ENCODE results near the gene RNU6-9. TPM values are rescaled to one million over a fixed set of nuclear protein-coding genes. Genes with fewer than 3 reads are reported as not detected.

The RNU6-9 gene
- total RNA-seq, 2 donors from 2014 or later = not detected

DNA sequence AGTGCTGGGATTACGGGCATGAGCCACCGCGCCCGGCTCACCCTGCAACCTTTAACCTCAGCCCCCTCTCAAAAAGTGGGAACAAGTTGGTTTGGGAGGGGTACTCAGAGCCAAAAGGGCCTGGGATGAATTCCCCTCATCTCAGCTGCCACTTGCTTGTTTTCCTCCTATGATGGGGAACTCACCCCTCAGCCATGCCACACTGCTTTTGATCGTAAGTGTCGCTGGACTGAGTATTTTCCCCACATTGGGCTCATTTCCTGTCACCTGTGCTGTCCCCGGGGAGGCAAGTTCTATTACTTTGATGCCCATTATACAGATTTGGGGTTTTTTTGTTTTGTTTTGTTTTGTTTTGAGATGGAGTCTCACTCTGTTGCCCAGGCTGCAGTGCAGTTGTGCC, 13.2 kb downstream of the RNU6-9 start:
- Mint-ChIP-seq H3K9me3 (no peaks in the 10 kb centered on the region), H3K4me3 (peak overlapping the region; percentile 97), H3K27me3 (no peaks in the 10 kb centered on the region), H3K36me3 (ENCODE audit: low read depth) (peaks cover 48% of the 10 kb centered on the region), H3K4me1 (peaks cover 14% of the 10 kb centered on the region), H3K27ac (peak overlapping the region; percentile 75)
- ATAC-seq (replicated peaks) = no peak

DNA sequence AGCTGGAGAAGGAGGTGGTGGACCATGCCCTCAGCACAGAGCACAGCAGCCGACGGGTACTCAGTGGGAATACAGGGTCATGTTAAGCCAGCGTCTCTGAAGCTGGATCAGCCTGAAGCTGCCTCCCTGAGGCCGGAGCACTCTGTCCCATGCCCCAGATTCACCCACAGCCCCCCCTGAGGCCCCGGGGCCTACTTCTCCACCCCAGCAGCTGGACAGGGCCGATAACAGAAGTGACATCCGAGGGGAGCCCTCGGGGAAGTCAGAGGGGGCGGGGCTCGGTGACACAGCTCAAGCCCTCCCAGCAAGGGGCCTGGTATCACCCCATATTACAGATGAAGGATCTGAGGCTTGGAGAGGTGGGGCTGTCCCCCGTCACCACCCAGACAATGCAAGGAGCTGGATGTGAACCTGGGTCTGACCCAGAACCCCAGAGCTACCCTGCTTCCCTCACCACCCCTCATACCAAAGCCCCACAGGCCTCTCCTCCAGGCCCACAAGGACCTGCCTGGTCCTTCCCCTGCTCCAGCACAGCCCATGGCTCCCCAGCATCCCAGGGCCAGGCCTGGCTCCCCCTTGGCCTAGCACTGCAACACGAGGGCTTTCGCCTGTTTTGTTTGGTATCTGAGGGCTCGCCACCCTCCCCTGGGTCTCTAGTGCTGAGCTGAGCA, 14.0 kb downstream of the RNU6-9 start:
- Mint-ChIP-seq H3K9me3 (no peaks in the 10 kb centered on the region), H3K27ac (peak overlapping the region; percentile 75), H3K27me3 (no peaks in the 10 kb centered on the region), H3K4me3 (peak overlapping the region; percentile 97), H3K4me1 (peaks cover 14% of the 10 kb centered on the region), H3K36me3 (ENCODE audit: low read depth) (peaks cover 42% of the 10 kb centered on the region)
- no peak for ATAC-seq (replicated peaks)

DNA sequence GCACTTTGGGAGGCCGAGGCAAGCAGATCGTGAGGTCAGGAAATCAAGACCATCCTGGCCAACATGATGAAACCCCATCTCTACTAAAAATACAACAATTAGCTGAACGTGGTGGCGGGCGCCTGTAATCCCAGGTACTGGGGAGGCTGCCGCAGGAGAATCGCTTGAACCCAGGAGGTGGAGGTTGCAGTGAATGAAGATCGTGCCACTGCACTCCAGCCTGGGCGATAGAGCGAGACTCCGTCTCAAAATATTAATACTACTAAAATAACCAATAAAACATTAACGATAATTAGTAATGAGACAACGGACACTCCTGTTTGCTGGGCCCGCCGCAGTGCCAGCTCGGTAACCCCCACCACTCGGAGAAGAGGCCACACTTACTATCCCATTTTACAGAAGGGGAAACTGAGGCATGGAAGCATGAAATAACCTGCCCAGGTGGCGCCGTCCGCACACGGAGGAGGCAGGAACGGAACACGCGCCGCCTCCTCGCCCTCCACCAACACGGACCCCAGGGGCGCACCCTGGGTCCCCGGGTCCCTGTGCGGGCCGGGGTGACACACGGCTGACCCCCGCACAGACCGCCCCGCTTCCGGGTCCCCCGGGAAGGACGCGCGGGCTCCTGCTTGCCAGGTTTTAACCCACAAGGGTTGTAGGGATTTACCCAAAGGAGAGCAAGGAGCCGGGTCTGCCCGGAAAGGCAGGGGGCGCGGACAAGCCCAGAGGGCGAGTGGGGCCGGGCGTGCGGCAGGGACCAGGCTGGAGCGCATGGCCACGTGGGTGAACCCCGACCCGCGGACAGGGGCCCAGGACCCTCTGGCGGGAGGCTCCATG, 18.1 kb downstream of the RNU6-9 start:
- H3K9me3 Mint-ChIP-seq = no peaks in the 10 kb centered on the region
- H3K4me1 Mint-ChIP-seq = peaks cover 14% of the 10 kb centered on the region
- H3K4me3 Mint-ChIP-seq = peak overlapping the region; percentile 97
- ATAC-seq (replicated peaks) = no peak
- H3K27ac Mint-ChIP-seq = no peak overlapping the region
- peaks cover 26% of the 10 kb centered on the region for H3K36me3 Mint-ChIP-seq (ENCODE audit: low read depth)
- H3K27me3 Mint-ChIP-seq = no peaks in the 10 kb centered on the region

DNA sequence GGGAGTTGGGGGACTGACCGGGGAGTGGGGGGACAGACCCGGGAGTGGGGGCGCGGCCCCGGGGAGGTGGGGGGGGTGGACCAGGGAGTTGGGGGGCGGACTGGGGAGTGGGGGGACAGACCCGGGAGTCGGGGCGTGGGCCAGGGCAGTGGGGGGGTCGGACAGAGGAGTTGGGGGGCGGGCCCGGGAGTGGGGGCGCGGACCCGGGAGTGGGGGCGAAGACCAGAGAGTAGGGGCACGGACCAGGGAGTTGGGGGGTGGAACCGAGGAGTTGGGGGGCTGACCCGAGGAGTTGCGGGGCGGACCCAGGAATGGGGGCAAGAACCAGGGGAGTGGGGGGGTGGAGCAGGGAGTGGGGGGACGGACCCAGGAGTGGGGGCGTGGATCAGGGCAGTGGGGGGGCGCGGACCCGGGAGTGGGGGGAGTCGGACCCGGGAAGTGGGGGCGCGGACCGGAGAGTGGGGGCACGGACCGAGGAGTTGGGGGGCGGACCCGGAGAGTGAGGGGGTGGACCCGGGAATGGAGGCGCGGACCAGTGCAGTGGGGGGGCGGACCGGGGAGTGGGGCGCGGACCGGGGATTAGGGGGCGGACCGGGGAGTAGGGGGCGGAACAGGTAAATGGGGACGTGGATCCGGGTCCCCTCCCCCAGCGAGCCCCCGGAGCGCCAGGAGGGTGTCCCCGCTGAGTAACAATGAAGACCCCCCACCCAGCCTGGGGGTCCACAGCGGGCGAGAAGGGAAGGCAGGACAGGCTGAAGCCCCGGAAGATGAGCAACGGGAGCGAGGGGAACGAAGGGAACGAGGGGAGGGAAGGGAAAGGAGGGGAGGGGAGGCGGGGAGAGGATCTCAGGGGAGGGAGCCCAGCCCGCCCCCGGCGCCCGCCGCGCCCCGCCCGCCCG, 19.1 kb downstream of the RNU6-9 start:
- ATAC-seq (replicated peaks) = no peak
- Mint-ChIP-seq H3K9me3 (no peaks in the 10 kb centered on the region), H3K27ac (no peak overlapping the region)

DNA sequence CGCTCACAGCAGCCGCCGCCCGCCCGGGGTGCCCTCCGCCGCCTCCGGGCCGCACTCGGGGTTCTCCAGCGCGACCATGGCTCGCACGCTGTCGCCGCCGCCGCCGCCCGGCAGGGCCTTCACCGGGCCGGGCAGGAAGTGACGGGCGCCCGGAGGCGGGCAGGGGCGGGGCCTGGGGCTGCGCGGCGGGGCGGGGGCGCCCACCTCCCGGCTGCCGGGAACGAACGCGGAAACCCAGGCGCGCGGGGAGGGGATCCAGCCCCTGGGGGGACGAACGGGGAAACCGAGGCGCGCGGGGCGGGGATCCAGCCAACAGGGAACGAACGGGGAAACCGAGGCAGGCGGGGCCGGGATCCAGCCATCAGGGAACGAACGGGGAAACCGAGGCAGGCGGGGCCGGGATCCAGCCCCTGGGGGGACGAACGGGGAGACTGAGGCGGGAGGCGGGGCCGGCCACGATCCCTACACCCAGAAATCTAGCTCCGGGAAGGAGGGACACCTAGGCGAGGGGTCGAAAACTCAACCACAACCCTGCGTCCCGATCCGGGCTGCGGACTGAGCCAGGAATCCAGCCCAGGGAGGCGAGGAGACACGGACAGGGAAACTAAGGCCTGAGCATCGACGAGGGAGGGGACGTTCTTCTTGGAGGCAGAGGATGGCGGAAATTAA, 19.9 kb downstream of the RNU6-9 start, which contains the start of gene R3HDM4:
TSS of gene R3HDM4 (minus strand) at position 140 of the 669 bp plus-strand sequence. CDS start at position 78, 62 bp downstream.
- H3K4me3 Mint-ChIP-seq = peak within 1 kb of the TSS; percentile 77
- H3K4me1 Mint-ChIP-seq = peaks cover 14% of the 10 kb centered on the region
- H3K36me3 Mint-ChIP-seq (ENCODE audit: low read depth) = peaks cover 26% of the 10 kb centered on the region
- peak within 1 kb of the TSS; percentile 76 for H3K27ac Mint-ChIP-seq
- no peaks in the 10 kb centered on the region for H3K9me3 Mint-ChIP-seq
- ATAC-seq (replicated peaks) = peak; percentile 73
- no peaks in the 10 kb centered on the region for H3K27me3 Mint-ChIP-seq

More for the DNA sequence above, 19.1 kb downstream of the RNU6-9 start:
- peak overlapping the region; percentile 77 for H3K4me3 Mint-ChIP-seq
- peaks cover 26% of the 10 kb centered on the region for H3K36me3 Mint-ChIP-seq (ENCODE audit: low read depth)
- no peaks in the 10 kb centered on the region for H3K27me3 Mint-ChIP-seq
- H3K4me1 Mint-ChIP-seq = peaks cover 14% of the 10 kb centered on the region

DNA sequence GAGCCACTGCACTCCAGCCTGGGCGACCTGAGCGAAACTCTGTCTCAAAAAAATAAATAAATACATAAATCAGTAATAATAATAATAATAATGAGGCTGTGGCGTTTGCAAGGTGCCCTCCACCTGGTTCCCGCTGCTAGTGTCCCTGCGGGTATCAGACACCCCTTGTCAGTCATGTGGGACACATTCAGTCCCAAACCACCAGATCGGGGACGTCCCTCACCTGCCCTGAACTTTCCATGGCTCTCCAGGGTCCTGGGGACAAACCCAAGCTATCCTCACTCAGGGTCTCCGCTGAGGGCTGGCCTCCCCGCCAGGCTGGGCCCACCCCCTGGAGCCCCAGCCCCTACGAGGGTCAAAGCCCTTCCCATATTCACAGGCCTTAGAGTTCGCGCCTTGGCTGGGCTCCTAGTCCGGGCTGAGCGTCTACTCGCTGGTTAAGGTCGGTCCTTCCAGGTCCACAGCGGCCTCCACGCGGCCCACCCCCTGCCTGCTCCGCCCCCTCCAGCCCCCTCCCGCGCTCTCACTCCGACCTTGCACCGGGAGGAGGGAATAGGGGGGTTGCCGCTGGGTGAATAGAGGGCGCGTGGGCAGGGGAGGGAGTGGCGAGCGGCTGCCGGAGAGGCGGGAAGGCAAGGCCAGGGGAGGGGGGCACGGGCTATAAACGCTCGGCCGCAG, 23.5 kb downstream of the RNU6-9 start:
- no peaks in the 10 kb centered on the region for H3K4me1 Mint-ChIP-seq
- ATAC-seq (replicated peaks) = no peak
- peaks cover 15% of the 10 kb centered on the region for H3K36me3 Mint-ChIP-seq (ENCODE audit: low read depth)
- H3K27ac Mint-ChIP-seq = no peak overlapping the region
- no peaks in the 10 kb centered on the region for H3K9me3 Mint-ChIP-seq
- peak overlapping the region; percentile 45 for H3K4me3 Mint-ChIP-seq
- no peaks in the 10 kb centered on the region for H3K27me3 Mint-ChIP-seq

DNA sequence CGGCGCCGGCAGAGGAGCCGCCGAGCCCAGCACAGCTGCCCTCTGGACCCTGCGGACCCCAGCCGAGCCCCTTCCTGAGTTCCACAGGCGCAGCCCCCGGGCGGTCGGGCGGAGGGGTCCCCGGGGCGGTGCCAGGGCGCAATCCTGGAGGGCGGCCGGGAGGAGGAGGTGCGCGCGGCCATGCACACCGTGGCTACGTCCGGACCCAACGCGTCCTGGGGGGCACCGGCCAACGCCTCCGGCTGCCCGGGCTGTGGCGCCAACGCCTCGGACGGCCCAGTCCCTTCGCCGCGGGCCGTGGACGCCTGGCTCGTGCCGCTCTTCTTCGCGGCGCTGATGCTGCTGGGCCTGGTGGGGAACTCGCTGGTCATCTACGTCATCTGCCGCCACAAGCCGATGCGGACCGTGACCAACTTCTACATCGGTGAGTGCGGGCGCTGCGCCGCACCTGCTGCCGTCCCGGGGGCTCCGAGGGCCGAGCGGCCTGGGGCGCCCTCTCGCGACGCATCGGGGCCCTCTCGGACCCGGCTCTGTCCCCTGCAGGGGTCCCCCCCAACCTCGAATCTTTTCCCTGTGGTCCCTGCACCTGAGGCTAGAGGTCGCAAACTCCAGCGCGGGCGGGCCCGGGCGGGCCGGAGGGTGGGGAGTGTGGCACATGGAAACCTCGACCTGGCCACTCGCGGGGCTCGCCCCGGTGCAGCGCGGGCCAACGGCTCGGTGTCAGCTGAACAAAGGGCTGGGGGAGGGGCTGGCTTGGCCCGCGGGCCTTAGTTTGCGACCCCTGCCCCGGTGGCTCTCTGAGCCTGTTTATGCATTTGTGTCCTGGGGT, 24.3 kb downstream of the RNU6-9 start, which contains the start of gene KISS1R:
TSS of gene KISS1R (plus strand) at position 11 of the 829 bp plus-strand sequence. CDS start at position 181, 170 bp downstream.
- ATAC-seq (replicated peaks) = peak; percentile 8
- Mint-ChIP-seq H3K4me1 (no peaks in the 10 kb centered on the region), H3K9me3 (no peaks in the 10 kb centered on the region), H3K27ac (no peak within 1 kb of the TSS), H3K36me3 (ENCODE audit: low read depth) (peaks cover 18% of the 10 kb centered on the region), H3K27me3 (no peaks in the 10 kb centered on the region), H3K4me3 (peak within 1 kb of the TSS; percentile 73)

DNA sequence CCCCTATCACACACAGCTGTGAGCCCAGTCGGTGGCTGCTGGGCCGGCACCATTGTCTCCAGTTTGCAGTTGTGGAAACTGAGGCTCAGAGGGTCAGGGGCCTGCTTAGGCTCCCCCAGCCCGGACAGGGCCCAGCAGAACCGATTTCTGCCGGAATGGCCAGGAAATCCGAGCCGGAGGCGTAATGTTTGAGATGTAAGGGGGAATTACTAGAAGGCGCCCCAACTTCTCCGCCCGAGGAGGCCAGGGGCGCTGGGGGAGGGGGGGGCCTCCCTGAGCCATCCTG, 24.8 kb downstream of the RNU6-9 start:
- no peak overlapping the region for H3K27ac Mint-ChIP-seq
- ATAC-seq (replicated peaks) = no peak
- no peaks in the 10 kb centered on the region for H3K27me3 Mint-ChIP-seq
- H3K36me3 Mint-ChIP-seq (ENCODE audit: low read depth) = peaks cover 18% of the 10 kb centered on the region
- H3K4me1 Mint-ChIP-seq = no peaks in the 10 kb centered on the region
- H3K9me3 Mint-ChIP-seq = no peaks in the 10 kb centered on the region
- H3K4me3 Mint-ChIP-seq = peak overlapping the region; percentile 73

DNA sequence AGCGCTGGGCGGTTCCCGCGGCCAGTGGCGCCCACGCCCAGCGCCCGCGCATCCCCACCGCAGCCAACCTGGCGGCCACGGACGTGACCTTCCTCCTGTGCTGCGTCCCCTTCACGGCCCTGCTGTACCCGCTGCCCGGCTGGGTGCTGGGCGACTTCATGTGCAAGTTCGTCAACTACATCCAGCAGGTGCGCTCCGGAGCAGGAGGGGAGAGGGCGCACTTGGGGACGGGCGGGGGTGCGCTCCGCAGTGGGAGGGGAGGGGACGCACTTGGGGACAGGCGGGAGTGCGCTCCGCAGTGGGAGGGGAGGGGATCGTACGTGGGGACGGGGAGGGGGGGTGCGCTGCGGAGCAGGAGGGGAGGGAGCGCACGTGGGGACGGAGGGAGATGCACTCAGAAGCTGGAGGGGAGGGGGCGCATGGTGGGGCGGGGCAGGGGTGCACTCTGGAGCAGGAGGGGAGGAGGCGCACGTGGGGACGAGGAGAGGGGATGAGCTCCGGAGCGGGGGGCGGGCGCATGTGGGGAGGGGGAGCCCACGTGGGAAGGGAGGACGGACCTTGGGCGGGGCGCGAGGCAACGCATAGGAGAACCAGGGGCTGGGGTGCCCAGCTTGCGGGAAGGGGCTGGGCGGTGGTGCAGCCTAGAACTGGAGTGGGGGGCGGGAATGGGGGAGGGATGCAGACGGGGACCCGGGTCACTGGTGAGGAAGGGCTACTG, 25.4 kb downstream of the RNU6-9 start:
- peaks cover 18% of the 10 kb centered on the region for H3K36me3 Mint-ChIP-seq (ENCODE audit: low read depth)
- H3K27me3 Mint-ChIP-seq = no peaks in the 10 kb centered on the region
- peak overlapping the region; percentile 73 for H3K4me3 Mint-ChIP-seq
- H3K4me1 Mint-ChIP-seq = no peaks in the 10 kb centered on the region
- peak; percentile 23 for ATAC-seq (replicated peaks)
- H3K9me3 Mint-ChIP-seq = no peaks in the 10 kb centered on the region
- H3K27ac Mint-ChIP-seq = no peak overlapping the region

DNA sequence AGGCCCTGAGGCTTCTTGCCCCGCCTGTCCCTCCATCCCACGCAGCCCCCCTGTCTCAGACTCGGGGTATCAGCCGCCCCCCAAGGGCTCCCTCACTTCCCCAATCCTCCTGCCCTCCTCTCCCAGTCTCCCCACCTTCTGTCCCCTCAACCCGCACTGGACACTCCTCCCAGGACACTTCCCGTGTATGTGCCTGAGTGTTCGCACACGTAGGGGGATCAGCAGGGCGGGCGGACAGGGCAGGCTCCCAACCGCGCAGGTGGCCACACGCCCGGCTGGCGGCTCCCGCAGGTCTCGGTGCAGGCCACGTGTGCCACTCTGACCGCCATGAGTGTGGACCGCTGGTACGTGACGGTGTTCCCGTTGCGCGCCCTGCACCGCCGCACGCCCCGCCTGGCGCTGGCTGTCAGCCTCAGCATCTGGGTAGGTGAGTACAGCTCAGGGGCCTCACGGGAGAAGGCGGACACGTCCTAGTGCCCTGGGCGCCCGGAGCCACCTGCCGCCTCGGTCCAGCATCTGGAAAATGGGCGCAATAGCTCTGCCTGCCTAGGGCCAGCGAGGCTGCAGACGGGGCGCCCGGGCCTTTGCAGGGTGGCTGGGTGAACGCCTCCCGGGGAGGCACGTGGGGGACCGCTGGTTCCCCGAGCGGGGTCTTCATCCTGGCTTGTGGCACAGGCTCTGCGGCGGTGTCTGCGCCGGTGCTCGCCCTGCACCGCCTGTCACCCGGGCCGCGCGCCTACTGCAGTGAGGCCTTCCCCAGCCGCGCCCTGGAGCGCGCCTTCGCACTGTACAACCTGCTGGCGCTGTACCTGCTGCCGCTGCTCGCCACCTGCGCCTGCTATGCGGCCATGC, 26.1 kb downstream of the RNU6-9 start:
- Mint-ChIP-seq H3K27ac (no peak overlapping the region), H3K27me3 (no peaks in the 10 kb centered on the region), H3K36me3 (ENCODE audit: low read depth) (peaks cover 18% of the 10 kb centered on the region), H3K4me1 (no peaks in the 10 kb centered on the region), H3K4me3 (peak overlapping the region; percentile 73), H3K9me3 (no peaks in the 10 kb centered on the region)
- peak; percentile 51 for ATAC-seq (replicated peaks)

DNA sequence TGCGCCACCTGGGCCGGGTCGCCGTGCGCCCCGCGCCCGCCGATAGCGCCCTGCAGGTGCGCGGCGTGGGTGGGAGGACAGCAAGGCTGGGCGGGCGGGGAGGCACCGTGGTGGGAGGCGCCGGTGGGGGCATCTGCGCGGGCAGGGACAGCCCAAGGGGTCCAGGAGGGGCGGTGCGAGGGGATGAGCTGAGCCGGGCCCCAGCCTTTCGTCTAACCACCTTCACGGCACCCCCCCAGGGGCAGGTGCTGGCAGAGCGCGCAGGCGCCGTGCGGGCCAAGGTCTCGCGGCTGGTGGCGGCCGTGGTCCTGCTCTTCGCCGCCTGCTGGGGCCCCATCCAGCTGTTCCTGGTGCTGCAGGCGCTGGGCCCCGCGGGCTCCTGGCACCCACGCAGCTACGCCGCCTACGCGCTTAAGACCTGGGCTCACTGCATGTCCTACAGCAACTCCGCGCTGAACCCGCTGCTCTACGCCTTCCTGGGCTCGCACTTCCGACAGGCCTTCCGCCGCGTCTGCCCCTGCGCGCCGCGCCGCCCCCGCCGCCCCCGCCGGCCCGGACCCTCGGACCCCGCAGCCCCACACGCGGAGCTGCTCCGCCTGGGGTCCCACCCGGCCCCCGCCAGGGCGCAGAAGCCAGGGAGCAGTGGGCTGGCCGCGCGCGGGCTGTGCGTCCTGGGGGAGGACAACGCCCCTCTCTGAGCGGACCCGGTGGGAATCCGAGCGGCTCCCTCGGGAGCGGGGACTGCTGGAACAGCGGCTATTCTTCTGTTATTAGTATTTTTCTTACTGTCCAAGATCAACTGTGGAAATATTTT, 27.0 kb downstream of the RNU6-9 start:
- ATAC-seq (replicated peaks) = peak; percentile 43
- H3K27me3 Mint-ChIP-seq = no peaks in the 10 kb centered on the region
- peak overlapping the region; percentile 92 for H3K27ac Mint-ChIP-seq
- H3K36me3 Mint-ChIP-seq (ENCODE audit: low read depth) = peaks cover 18% of the 10 kb centered on the region
- peak overlapping the region; percentile 92 for H3K4me3 Mint-ChIP-seq
- H3K9me3 Mint-ChIP-seq = no peaks in the 10 kb centered on the region
- no peaks in the 10 kb centered on the region for H3K4me1 Mint-ChIP-seq

All from activated T-helper 17 cell treated with anti-CD3 and anti-CD28 coated beads, Interleukin-2, amount 50 U/mL, for 72 hours (primary cell).